RWPE1 (cell line): ENCODE data around the gene POR.

Experiments used
- CTCF ChIA-PET: fragments of 350-600 bp; sonication (Branson Sonifier 250); formaldehyde crosslinking; extraction: SDS; loops from one replicate; lab custom pipeline; 2021; lab: Yijun Ruan, JAX
- POLR2A ChIA-PET: fragments of 400-600 bp; formaldehyde crosslinking; extraction: SDS; loops from one replicate; lab custom pipeline; 2020; ENCODE audit warnings: antibody characterized with exemption; ENCODE audit not compliant: low non-redundant PET; lab: Yijun Ruan, JAX
- DNase-seq: peaks from one replicate; pipeline ENCODE4 v3.0.0; 2012; ENCODE audit warnings: low spot score
- H3K27ac ChIP-seq: fragments of 450-650 bp; 2 replicates; pipeline ENCODE4 v1.5.1; 2017
- TF ChIP-seq, protein P1 (sequence below): fragments of 450-650 bp; conservative IDR thresholded peaks from 2 replicates; pipeline ENCODE4 v1.5.1; 2017; ENCODE audit warnings: low read depth, mild to moderate bottlenecking

The POR gene

GRCh38 chr7:75969182-75969581 lies 54.2 kb downstream of the POR start:
- no peak overlapping the region for H3K27ac ChIP-seq
- no peak for DNase-seq
- ChIA-PET CTCF (interaction anchor here (0.6 kb wide), 1 partner anchor 30 kb away, joined by 4 read pairs; no protein-coding TSS in a partner anchor), POLR2A (no interaction called here)
- TF ChIP-seq, protein P1, sequence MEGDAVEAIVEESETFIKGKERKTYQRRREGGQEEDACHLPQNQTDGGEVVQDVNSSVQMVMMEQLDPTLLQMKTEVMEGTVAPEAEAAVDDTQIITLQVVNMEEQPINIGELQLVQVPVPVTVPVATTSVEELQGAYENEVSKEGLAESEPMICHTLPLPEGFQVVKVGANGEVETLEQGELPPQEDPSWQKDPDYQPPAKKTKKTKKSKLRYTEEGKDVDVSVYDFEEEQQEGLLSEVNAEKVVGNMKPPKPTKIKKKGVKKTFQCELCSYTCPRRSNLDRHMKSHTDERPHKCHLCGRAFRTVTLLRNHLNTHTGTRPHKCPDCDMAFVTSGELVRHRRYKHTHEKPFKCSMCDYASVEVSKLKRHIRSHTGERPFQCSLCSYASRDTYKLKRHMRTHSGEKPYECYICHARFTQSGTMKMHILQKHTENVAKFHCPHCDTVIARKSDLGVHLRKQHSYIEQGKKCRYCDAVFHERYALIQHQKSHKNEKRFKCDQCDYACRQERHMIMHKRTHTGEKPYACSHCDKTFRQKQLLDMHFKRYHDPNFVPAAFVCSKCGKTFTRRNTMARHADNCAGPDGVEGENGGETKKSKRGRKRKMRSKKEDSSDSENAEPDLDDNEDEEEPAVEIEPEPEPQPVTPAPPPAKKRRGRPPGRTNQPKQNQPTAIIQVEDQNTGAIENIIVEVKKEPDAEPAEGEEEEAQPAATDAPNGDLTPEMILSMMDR = no peak

- DNase-seq = no peak
- TF ChIP-seq, protein P1 = no peak
- ChIA-PET CTCF (interaction anchor here (0.7 kb wide), 1 partner anchor 248 kb away, joined by 3 read pairs; no protein-coding TSS in a partner anchor), POLR2A (no interaction called here)
- H3K27ac ChIP-seq = no peak overlapping the region
Observed at GRCh38 chr7:75969704-75970498, 54.9 kb downstream of the POR start.

DNA sequence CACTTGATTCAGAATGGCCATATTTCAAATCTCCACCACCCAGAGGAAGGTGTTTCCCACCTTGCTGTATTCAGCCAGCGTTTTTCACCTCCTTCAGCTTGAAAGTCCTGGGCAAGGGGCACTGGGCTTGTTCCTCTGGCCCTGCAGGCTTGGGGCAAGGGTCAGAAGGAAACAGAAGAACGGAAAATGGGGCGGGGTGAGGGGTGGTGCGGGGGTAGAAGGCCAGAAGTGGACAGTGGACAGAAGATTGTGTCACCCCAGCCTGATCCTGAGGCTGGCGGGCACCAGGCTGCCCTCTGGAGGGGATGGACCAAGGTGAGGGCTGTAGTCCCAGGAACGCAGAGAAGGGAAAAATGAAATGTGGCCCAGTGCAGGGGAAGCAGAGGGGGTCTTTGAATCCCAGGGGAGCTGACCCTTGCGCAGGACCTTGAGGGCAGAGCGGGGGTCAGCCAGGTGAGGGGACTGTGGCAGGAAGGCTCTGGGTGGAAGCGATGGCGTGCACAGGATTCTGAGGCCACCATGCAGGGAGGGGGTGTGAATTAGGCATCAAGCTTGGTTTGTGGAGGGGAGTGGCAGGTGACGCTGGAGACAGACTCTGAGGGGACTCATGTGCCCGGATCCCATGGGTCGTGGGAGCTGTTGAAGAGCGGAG lies 56.5 kb downstream of the POR start:
- no peak for DNase-seq
- TF ChIP-seq, protein P1 = no peak
- peak overlapping the region; percentile 6; the same call in 1 of the 2 replicates for H3K27ac ChIP-seq
- ChIA-PET CTCF (interaction anchor here (1.2 kb wide), 1 partner anchor 15 kb away, joined by 3 read pairs; no protein-coding TSS in a partner anchor), POLR2A (no interaction called here)

DNA sequence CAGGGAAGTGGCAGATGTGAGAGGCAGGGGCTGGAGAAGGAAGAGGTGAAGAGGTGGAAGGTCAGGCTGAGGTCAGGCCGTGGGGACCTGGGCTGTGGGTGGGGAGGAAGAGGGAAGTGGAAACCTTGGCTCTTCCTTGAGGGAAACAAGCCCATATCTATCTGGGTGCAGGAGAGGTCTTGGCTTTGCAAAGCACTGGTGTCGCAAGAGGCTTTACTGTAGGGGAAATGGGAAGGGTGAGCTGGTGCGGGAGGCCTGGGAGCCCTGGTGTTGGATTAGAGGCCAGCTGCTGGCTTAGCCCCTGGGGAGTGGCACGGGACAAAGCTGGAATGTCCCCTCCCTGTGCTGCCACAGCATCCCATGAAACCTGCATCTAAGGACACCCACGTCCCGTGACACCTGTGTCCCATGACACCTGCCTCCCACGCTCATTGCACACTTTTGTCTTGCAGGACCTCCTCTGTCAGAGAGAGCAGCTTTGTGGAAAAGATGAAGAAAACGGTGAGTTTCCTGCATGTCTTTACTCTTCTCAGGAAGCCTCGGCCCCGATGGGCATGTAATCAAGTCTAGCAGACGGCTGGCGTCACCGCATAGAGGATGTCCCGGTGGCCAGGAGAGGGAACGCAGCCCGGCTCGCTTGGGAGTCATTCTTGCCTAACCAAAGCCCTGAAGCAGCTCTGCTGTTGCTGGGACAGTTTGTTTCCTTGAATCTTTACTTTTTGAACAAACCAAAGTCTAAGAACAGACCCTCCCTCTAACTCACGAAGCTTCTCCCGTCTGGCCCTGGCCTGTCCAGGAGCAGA lies 57.2 kb downstream of the POR start:
- CTCF ChIA-PET = interaction anchor here (0.6 to 1.2 kb wide), 2 partner anchors 14 to 111 kb away, joined by 3 read pairs; no protein-coding TSS in a partner anchor

GRCh38 chr7:75977743-75978142 lies 62.8 kb downstream of the POR start:
- H3K27ac ChIP-seq = peak overlapping the region; percentile 12; the same call in 1 of the 2 replicates
- ChIA-PET CTCF (no interaction called here), POLR2A (no interaction called here)
- DNase-seq = no peak
- TF ChIP-seq, protein P1 = no peak

More for the DNA sequence above, 57.2 kb downstream of the POR start:
- peak overlapping the region; percentile 6; the same call in 1 of the 2 replicates for H3K27ac ChIP-seq
- TF ChIP-seq, protein P1 = no peak
- no peak for DNase-seq
- POLR2A ChIA-PET = interaction anchor here (0.7 kb wide), 1 partner anchor 66 kb away, joined by 3 read pairs; no protein-coding TSS in a partner anchor
